ENCODE data around the gene OPHN1. TPM values are rescaled to one million over a fixed set of nuclear protein-coding genes. Genes with fewer than 3 reads are reported as not detected.

The OPHN1 gene
- total and polyA plus RNA-seq, 2 donors (not counting 1 experiment from before 2014, with no cell fraction given): 2.9 to 8.3 TPM

GRCh38 chrX:68186552-68187262 is 246.6 kb downstream of the OPHN1 start:
- TF ChIP-seq EZH2 (IDR thresholded peaks at IDR 0.05; ENCODE audit: low read length, missing control alignments): no peak
- TF ChIP-seq CTCF (conservative IDR thresholded peaks at IDR 0.05 in 1 of 2, IDR thresholded peaks at IDR 0.05 in 1 of 2; ENCODE audit: low read depth in 1 of 2, low read length in 2 of 2): no peak
- H3K4me3 ChIP-seq (replicated peaks in 1 of 4; ENCODE audit: control extremely low read depth in 1 of 4, insufficient read depth in 1 of 4, low read depth in 3 of 4, low read length in 4 of 4): no peak overlapping the region
- peak; percentile 6 to 17 for DNase-seq (ENCODE audit: low read depth in 2 of 2)
- H3K27me3 ChIP-seq (ENCODE audit: control insufficient read depth, insufficient read depth, low read length): no peaks in the 10 kb centered on the region
- H4K20me1 ChIP-seq (ENCODE audit: control insufficient read depth, extremely low read depth, insufficient read depth, low read length): no peaks in the 10 kb centered on the region
- H3K4me1 ChIP-seq (ENCODE audit: control insufficient read depth, extremely low read depth, insufficient read depth, low read length): no peaks in the 10 kb centered on the region
- no peak overlapping the region for H3K9ac ChIP-seq (ENCODE audit: insufficient read depth, low read length)
- no peaks in the 10 kb centered on the region for H3K36me3 ChIP-seq (ENCODE audit: control insufficient read depth, insufficient read depth, low read length)
- no peaks in the 10 kb centered on the region for H3K79me2 ChIP-seq (ENCODE audit: control insufficient read depth, insufficient read depth, low read length)
- H3K4me2 ChIP-seq (ENCODE audit: extremely low read depth, insufficient read depth, low read length): no peak overlapping the region
- H2AFZ ChIP-seq (ENCODE audit: low read length): no peak overlapping the region
- H3K9me3 ChIP-seq (ENCODE audit: control insufficient read depth, insufficient read depth, low read depth, low read length): no peaks in the 10 kb centered on the region
- H3K27ac ChIP-seq (ENCODE audit: insufficient read depth, low read length): no peak overlapping the region

GRCh38 chrX:68185161-68185560 is 248.1 kb downstream of the OPHN1 start:
- H2AFZ ChIP-seq (ENCODE audit: low read length): no peak overlapping the region

More at GRCh38 chrX:68185161-68185560, 248.1 kb downstream of the OPHN1 start:
- no peaks in the 10 kb centered on the region for H3K79me2 ChIP-seq (ENCODE audit: control insufficient read depth, insufficient read depth, low read length)
- H3K4me3 ChIP-seq (replicated peaks in 1 of 4; ENCODE audit: control extremely low read depth in 1 of 4, insufficient read depth in 1 of 4, low read depth in 3 of 4, low read length in 4 of 4): no peak overlapping the region
- H4K20me1 ChIP-seq (ENCODE audit: control insufficient read depth, extremely low read depth, insufficient read depth, low read length): no peaks in the 10 kb centered on the region
- H3K9me3 ChIP-seq (ENCODE audit: control insufficient read depth, insufficient read depth, low read depth, low read length): no peaks in the 10 kb centered on the region
- H3K4me1 ChIP-seq (ENCODE audit: control insufficient read depth, extremely low read depth, insufficient read depth, low read length): no peaks in the 10 kb centered on the region
- H3K4me2 ChIP-seq (ENCODE audit: extremely low read depth, insufficient read depth, low read length): no peak overlapping the region
- no peak overlapping the region for H3K27ac ChIP-seq (ENCODE audit: insufficient read depth, low read length)
- TF ChIP-seq EZH2 (IDR thresholded peaks at IDR 0.05; ENCODE audit: low read length, missing control alignments): no peak
- no peak for TF ChIP-seq CTCF (conservative IDR thresholded peaks at IDR 0.05 in 1 of 2, IDR thresholded peaks at IDR 0.05 in 1 of 2; ENCODE audit: low read depth in 1 of 2, low read length in 2 of 2)
- DNase-seq (ENCODE audit: low read depth in 2 of 2): no peak
- H3K36me3 ChIP-seq (ENCODE audit: control insufficient read depth, insufficient read depth, low read length): no peaks in the 10 kb centered on the region
- H3K9ac ChIP-seq (ENCODE audit: insufficient read depth, low read length): no peak overlapping the region
- no peaks in the 10 kb centered on the region for H3K27me3 ChIP-seq (ENCODE audit: control insufficient read depth, insufficient read depth, low read length)

All from fibroblast of lung (primary cell).